Coronary artery (tissue), 2 donors: ENCODE measurements around the gene RPS2.
"Not testable (repeated sequence)": the region's sequence is repeated elsewhere in the genome, so short reads cannot be mapped to it uniquely, and the experiment has no call there.

Experiments
- DNase-seq: peaks from one replicate; pipeline ENCODE4 v3.0.0-alpha.2; 2017; ENCODE audit warnings: low spot score
- H3K27ac ChIP-seq, 2 donors: fragments of 200-600 bp; sonication (generic); one replicate each; pipeline ENCODE4 v1.5.1; 2016 to 2019
- H3K4me3 ChIP-seq: fragments of 200-600 bp; sonication (generic); 2 replicates; pipeline ENCODE4 v1.5.1; 2016; ENCODE audit warnings: mild to moderate bottlenecking, moderate library complexity
- CTCF ChIP-seq: fragments of 200-600 bp; sonication (generic); IDR thresholded peaks from one replicate; pipeline ENCODE4 v1.5.1; 2019; ENCODE audit warnings: antibody characterized with exemption

RPS2 gene

DNA sequence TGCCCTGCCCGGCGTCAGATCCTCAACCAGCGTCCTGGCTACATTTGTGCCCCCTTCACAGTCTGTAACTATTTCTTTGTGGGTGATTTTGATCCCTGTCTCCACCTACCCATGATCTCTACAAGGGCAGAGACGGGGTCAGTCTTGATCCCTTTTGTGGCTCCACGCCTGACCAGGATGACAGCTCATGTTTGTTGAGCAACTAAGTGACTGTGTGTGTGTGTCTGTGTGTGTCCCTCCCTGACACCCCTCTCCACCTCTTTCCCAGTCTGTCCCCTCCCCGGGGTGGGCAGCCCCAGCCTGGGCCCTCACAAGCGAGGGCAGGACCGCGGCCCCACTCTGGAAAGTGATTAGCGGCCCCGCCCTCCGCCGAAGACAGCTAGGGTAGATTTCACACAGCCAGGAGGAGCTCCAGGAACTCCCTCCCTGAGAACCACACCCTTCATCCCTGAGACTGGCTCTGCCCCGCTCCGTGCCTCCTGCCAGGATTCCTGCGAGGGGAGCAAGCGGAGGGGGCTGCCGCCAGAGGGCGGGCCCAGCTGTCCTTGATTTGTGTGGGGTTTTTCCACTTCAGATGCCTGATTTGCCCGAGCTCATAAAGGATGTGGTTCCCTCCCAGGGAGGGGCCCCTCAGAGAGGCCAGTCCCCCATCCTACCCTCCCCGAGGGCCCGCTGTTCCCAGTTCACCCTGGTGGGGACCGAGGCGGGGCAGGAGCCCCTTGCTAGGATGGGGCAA is 41.2 kb downstream of the RPS2 start:
- no peak for TF ChIP-seq CTCF
- H3K4me3 ChIP-seq: no peak overlapping the region
- no peak overlapping the region for H3K27ac ChIP-seq
- DNase-seq: no peak

- TF ChIP-seq CTCF: no peak
- DNase-seq: no peak
- H3K4me3 ChIP-seq: no peak overlapping the region
- H3K27ac ChIP-seq: no peak overlapping the region
Measured at GRCh38 chr16:1922357-1922756, 42.3 kb downstream of the RPS2 start.

DNA sequence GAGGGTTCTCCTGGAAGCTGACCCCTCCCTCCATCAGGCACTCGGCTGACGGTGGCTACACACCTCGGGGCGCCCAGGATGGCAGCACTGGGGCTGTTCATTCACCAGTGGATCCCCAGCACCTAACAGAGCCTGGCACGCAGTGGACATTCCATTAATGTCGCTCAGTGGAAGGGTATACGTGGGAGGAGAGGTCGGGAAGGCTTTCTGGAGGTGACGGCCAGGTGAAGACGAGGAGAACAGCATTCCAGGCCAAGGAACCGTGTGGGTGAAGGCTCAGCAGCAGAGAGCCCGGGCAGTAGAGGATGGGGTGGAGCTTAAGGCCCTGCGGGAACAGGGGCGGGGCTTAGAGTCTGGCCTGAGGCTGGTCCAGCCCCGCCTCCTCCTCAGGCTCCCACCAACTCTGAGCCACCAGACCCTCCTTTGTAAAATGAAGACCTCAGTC is 43.9 kb downstream of the RPS2 start:
- no peak for TF ChIP-seq CTCF
- no peak for DNase-seq
- Histone ChIP-seq H3K27ac (no peak overlapping the region), H3K4me3 (no peak overlapping the region)

DNA sequence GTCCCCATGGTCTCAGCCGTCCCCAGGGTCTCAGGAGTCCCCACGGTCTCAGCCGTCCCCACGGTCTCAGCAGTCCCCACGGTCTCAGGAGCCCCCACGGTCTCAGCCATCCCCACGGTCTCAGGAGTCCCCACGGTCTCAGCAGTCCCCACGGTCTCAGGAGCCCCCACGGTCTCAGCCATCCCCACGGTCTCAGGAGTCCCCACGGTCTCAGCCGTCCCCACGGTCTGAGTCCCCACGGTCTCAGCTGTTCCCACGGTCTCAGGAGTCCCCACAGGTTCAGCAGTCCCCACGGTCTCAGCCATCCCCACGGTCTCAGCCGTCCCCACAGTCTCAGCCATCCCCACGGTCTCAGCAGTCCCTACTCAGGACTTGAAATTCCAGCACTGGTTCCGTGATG is 44.5 kb downstream of the RPS2 start:
- H3K27ac ChIP-seq, H3K4me3 ChIP-seq: not testable (repeated sequence)

GRCh38 chr16:1919327-1919998 is 45.2 kb downstream of the RPS2 start:
- DNase-seq: no peak
- Histone ChIP-seq H3K27ac (no peak overlapping the region), H3K4me3 (no peak overlapping the region)
- TF ChIP-seq CTCF: no peak

More for the DNA sequence above, 44.5 kb downstream of the RPS2 start:
- DNase-seq: not testable (repeated sequence)

DNA sequence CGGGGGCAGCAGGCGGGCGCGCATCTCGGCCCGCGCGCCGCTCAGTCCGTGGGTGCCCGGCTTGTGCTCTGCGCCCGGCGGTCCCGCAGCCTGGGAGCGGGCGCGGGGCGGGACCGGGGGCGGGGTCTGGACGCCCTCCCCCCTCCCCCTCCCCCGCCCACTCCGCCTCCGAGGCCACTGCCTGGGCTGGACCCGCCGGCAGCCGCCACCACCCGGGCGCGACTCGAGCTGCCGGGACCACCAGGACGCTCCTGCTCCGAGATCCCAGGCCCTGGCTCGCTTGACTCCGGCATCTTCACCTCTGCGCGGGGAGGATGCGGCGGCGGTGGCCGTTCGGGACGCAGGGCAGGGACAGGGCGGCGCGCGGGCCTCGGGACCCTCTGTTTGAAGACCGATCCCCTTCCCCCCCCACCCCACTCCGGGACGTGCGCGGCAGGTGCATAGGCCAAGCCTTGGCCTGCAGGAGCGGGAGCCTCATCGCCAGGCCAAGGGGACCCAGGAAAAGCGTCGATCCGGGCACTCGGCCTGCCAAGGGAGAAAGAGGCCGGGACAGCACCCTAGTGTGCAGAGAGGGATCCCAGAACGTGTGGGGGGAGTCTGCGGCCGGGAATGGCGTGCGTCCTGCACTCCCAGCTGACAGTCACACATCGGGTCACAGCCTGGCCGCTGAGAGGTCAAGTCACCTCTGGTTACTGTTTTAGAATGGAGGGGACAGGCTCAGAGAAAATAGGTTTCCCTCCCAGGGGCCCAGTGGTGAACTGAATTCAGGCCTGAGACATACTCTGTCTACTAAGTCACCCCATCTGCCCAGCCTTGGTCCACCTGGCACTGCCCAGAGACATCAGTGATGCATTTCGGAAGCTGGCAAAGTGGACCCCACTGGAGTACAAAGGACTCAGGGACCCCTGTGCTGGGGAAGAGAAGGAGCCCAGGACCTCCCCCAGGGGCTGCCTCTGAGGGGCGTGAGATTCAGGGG is 46.0 kb downstream of the RPS2 start, which contains the start of gene HS3ST6:
TSS of gene HS3ST6 (minus strand) at position 65 of the 976 bp plus-strand sequence. CDS start 92 bp downstream, outside the sequence.
- Histone ChIP-seq H3K4me3 (peak within 1 kb of the TSS; percentile 30), H3K27ac (no peak within 1 kb of the TSS)
- no peak for TF ChIP-seq CTCF
- no peak for DNase-seq
